GM12891 (cell line): ENCODE results near the gene SPP2.

Experiments used
- DNase-seq: peaks from one replicate; pipeline ENCODE4 v3.0.0; 2011; ENCODE audit warnings: low spot score; ENCODE audit not compliant: insufficient read length
- FAIRE-seq: peaks from 2 replicates; lab custom pipeline; 2011; peaks lifted over from hg19 to GRCh38; lab: Jason Lieb, UNC
- PAX5 ChIP-seq: IDR thresholded peaks from 2 replicates; pipeline ENCODE4 v1.6.1; 2011; ENCODE audit warnings: low read length, moderate library complexity, mild to moderate bottlenecking; ENCODE audit not compliant: insufficient read depth, severe bottlenecking
- POLR2A ChIP-seq: IDR thresholded peaks from 2 replicates; pipeline ENCODE4 v1.6.1; 2011; ENCODE audit warnings: low read depth, low read length, control low read depth
- POLR2AphosphoS5 ChIP-seq: IDR thresholded peaks from 2 replicates; pipeline ENCODE4 v1.6.1; 2011; ENCODE audit warnings: low read depth, low read length, control low read depth
- POU2F2 ChIP-seq: IDR thresholded peaks from 2 replicates; pipeline ENCODE4 v1.6.1; 2011; ENCODE audit warnings: low read depth, mild to moderate bottlenecking, control low read depth, low read length, moderate library complexity
- SPI1 ChIP-seq: IDR thresholded peaks from 2 replicates; pipeline ENCODE4 v1.6.1; 2011; ENCODE audit warnings: low read depth, low read length, control low read depth
- TAF1 ChIP-seq: IDR thresholded peaks from 2 replicates; pipeline ENCODE4 v1.6.1; 2011; ENCODE audit warnings: low read depth, low read length, control low read depth

Gene SPP2

DNA sequence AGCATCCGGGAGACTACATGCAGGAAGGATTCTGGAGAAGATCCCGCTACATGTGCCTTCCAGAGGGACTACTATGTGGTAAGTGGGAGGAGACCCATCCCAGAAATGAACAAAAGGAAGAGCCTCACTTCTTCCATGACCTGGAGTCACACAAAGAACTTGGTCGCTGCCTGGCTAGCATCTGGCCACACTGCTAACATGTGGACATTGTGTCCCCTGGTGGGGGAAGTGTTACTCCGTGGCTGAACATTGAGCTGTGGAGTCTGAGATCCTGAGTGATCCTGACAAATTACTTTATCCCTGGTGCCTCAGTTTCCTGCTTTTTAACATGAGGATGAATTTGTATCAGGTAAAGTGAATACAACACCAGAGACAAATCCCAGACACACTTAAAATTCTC, 8.4 kb downstream of the SPP2 start:
- TF ChIP-seq POLR2AphosphoS5 (no peak), POLR2A (no peak), SPI1 (no peak), POU2F2 (no peak), TAF1 (no peak), PAX5 (no peak)
- no peak for DNase-seq
- FAIRE-seq, result no peak

DNA sequence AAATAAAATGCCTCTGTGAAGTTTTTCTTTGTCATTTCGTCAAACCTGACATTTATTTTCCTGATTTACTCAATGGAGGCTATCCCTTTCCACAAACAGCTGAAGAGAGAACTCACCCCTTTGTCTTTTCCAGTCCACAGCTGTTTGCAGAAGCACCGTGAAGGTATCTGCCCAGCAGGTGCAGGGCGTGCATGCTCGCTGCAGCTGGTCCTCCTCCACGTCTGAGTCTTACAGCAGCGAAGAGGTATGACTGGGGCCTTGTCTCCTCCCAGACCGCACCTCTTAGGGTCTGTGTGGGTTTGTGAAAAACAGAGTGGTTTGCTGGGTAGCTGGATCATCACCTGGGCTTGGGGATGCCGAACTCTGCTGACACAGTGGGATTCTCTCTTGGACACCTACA, 9.7 kb downstream of the SPP2 start:
- FAIRE-seq (no peak), DNase-seq (no peak)
- TF ChIP-seq TAF1 (no peak), PAX5 (no peak), POLR2AphosphoS5 (no peak), SPI1 (no peak), POLR2A (no peak), POU2F2 (no peak)

DNA sequence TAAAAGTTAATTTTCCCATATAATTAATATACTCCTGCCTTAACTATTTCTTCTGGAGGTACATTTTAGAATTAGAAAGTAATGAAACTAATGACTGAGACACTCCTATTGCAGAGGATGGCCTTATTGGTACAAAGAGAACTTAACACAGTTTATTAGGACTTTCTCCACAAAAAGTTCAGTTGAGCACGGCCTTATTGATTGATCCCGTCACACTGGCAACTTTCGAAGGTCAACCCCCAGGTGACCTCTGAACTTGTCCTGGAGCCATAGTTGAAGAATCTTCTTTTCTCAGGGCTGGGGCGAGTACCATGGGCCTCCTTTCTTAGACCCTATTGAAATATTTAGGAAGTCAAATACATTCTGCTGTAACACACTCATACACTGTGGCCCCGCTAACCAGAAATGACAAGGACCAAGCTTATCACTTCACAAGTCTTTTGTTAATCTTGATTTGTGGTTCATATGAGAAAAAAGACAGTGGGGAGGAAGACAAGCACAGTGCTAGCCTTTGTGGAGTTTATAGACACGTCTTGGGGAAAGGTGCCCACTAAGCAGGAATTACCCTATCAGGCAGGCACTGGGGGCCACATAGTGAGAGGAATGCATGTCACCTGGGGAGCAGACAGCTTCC, 11.2 kb downstream of the SPP2 start:
- FAIRE-seq (no peak), DNase-seq (no peak)
- TF ChIP-seq TAF1 (no peak), POLR2AphosphoS5 (no peak), PAX5 (no peak), POU2F2 (no peak), POLR2A (no peak), SPI1 (no peak)

DNA sequence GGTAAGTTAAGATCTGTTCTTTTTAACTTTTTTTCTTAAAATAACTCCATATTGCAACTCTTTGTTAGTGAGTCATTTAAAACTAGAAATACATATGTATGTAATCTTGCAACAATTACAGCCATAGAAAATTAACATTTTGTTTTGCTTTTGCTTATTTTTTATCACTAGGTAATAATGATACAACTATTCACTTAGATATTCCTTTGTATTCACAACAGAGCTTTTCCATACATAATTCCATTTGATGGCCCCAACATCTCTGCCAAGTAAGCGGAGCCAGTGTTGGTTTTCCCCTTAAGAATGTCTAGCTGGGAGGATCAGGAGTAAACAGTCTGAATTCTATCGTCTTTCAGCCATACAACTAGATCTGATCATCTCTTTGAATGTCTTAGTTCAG, 16.1 kb downstream of the SPP2 start:
- no peak for FAIRE-seq
- no peak for DNase-seq
- TF ChIP-seq POLR2A (no peak), SPI1 (no peak), TAF1 (no peak), POU2F2 (no peak), POLR2AphosphoS5 (no peak), PAX5 (no peak)

DNA sequence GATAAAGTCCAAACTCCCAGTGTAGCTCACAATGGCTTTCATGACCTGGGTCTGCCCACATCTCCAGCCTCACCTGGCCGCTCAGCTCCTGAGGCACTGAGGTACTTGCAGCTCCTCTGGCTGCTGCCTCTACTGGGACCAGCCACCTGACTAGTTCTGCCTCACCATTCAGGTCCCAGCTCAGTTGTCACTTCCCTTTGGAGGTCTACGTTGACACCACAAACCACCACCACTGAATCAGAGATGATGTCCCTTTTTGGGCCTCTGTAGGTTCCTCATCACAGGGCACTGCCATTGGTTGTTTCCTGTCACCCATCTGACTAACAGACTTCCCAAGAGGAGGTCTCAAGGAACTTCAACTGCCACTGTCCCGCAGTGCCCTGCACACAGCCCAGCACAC, 21.2 kb downstream of the SPP2 start:
- FAIRE-seq, result no peak
- no peak for DNase-seq
- TF ChIP-seq POLR2A (no peak), SPI1 (no peak), PAX5 (no peak), POLR2AphosphoS5 (no peak), POU2F2 (no peak), TAF1 (no peak)

DNA sequence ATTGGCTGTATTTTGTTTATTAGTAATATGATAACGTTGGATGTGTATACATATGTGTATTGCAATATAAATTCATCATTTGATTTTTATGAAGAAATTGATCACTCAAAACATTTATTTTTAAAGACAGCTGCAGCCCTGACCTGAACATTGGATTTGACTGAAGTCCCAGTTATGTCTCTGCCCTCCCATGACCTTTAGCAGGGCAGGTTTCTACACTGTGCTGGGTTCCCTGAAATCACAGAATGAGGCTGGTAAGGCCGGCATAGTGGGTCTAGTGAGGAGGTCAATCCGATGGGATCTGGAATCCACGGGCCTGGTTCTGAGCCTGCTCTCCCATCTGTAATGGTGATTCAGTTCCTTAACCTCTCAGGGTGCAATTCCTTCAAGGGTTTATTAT, 22.0 kb downstream of the SPP2 start:
- TF ChIP-seq POLR2AphosphoS5 (no peak), SPI1 (no peak), POU2F2 (no peak), POLR2A (no peak), PAX5 (no peak), TAF1 (no peak)
- FAIRE-seq, result no peak
- no peak for DNase-seq

DNA sequence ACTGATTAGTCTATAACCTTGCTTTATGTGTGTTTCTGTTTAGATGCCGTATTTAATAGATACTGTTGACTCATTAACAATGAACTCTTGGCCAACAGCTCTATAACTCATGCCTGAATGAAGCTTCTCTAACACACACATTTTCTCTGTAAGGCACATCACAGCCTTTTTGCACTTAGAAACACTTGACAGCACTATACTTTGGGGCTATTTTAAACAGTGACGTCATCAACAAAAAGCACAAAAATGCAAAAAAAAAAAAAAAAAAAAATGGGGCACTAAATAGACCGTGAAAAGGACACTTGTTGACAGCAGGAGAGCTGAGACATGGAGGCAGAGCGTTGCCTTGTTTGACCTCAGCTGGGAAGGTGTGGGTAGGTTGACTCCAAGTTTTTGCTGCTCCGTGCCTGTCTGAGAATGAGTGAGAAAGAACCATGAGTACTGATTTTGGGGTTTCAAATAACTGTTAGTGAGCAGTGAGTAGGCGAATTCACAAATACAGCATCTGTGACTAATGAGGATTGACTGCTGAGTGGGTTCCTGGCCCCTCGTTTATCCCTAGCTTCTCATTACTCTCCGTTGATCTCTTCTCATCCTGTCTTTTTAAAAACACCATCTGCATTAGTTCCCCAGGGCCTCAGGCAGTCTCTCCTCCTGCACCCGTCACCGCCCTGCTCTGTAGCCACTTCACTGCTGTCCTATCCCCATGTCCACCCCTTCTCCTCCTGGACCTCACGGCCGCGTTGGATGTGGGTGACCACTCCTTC, 24.4 kb downstream of the SPP2 start:
- FAIRE-seq, result no peak
- no peak for DNase-seq
- TF ChIP-seq PAX5 (no peak), SPI1 (no peak)

DNA sequence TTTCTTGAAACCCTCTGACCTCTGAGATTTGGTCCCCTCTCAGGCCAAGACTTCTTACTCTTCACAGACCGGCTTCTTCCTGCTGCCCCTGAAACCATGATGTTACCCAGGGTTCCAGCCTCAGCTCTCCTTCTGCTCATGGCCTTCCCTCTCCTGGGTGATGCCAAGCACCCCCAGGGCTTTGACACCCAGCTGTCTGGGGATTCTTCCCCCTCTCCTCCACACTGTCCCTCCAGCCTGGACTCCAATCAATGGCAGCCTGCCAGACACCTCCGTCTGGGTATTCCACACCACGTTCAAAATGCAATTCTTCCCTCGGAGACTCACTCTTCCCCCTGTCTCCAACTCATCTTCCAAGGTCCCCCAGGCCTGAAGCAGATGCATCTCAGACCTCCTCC, 25.0 kb downstream of the SPP2 start:
- FAIRE-seq, result no peak
- no peak for DNase-seq
- TF ChIP-seq POLR2A (no peak), SPI1 (no peak), TAF1 (no peak), PAX5 (no peak), POLR2AphosphoS5 (no peak), POU2F2 (no peak)

DNA sequence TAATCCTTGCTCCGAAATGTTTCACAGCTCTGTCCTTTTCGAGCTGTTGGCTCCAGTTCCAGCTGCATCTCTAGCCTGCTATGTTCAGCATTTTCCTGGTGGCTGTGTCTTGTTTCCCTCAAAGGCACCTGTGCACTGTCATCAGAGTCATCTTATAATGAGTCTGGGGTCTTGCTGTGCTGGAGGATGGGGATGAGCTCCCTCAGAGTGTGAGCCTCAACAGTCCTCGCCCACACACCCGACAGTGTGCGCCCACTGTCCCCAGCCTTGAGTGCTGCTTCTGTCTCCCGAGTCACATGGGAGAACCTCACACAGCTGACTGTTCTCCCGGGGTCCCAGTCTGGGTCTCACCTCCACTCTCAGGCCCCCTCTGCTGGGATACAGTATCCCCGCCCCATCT, 25.4 kb downstream of the SPP2 start:
- no peak for FAIRE-seq
- DNase-seq, result no peak
- TF ChIP-seq POU2F2 (no peak), POLR2AphosphoS5 (no peak), SPI1 (no peak), PAX5 (no peak), POLR2A (no peak), TAF1 (no peak)

DNA sequence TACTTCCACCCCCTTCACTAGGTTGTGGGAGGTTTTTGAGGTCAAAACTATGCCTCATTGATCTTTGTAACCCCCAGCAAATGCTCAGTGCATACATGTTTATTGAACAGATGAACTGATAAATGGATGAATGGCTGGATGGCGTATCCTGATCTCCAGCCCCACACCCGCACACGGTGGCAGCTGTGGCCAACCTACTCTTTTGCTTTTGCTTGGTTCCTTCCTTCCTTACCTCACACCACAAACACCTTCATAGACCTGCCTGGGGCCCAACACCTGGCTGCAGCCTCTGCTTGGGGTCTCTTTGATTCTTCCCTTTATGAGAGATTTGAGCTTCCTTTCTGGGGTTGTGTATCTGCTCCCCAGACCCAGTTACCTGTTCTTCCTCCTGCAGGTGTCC, 25.9 kb downstream of the SPP2 start:
- no peak for DNase-seq
- no peak for TF ChIP-seq POLR2AphosphoS5
- no peak for TF ChIP-seq TAF1
- TF ChIP-seq SPI1, result no peak
- no peak for TF ChIP-seq POLR2A
- no peak for TF ChIP-seq PAX5
- TF ChIP-seq POU2F2, result no peak
- FAIRE-seq, result no peak
